HS-5 (cell line): ENCODE results near the gene ABCA9.

ENCODE experiments used
- DNase-seq: peaks from one replicate; pipeline ENCODE4 v3.0.0-alpha.2; 2012; ENCODE audit warnings: low read depth

ABCA9 gene

GRCh38 chr17:69067274-69068047 lies 6.7 kb upstream of the ABCA9 start:
- no peak for DNase-seq

DNA sequence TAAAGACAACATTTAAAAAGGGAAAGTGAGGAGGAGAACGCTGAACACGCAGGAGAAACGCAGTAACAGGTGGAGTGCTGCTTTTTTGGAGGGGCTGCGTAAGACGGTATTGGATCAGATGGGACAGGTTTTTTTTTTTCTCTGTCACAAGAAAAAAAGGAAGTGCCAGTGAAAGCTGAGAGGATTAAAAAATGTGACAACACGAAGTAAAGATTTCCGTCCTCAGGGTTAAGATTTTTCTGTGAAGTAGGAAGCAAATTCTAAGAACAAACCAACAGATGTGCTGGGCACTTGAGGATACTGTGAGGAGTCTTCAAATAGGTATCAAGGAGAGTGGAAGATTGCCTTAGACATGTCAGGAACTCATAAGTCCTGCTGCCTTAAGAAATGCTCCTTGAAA lies 5.8 kb upstream of the ABCA9 start:
- no peak for DNase-seq

DNA sequence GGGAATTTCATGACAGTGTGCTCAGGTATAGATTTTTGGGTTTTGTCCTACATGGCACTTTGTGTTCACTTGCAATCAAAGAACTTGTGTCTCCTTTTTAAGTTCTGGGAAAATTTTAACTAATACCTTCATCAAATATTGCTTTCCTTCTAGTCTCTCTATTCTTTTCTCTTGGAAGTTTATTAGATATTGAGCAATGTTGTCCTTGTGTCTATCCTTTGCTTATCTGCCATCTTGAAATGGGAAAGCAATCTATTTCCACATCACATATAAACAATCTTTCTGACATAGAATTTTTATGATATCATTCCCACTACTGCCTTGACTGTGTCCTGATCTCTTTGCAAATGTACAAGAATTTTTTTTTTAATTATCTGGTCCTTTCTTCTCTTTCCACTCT lies 4.4 kb upstream of the ABCA9 start:
- DNase-seq, result no peak

- DNase-seq, result no peak
Measured at GRCh38 chr17:69064476-69064875, 3.7 kb upstream of the ABCA9 start.

- no peak for DNase-seq
Measured at GRCh38 chr17:69064001-69064400, 3.3 kb upstream of the ABCA9 start.

- DNase-seq, result no peak
Measured at GRCh38 chr17:69062860-69063581, 2.3 kb upstream of the ABCA9 start.

GRCh38 chr17:69061721-69062556 lies 1.2 kb upstream of the ABCA9 start:
- DNase-seq, result no peak

GRCh38 chr17:69059458-69060175 lies 1.1 kb downstream of the ABCA9 start:
- DNase-seq, result no peak

- DNase-seq, result no peak
Measured at GRCh38 chr17:69058165-69058564, 2.6 kb downstream of the ABCA9 start.

DNA sequence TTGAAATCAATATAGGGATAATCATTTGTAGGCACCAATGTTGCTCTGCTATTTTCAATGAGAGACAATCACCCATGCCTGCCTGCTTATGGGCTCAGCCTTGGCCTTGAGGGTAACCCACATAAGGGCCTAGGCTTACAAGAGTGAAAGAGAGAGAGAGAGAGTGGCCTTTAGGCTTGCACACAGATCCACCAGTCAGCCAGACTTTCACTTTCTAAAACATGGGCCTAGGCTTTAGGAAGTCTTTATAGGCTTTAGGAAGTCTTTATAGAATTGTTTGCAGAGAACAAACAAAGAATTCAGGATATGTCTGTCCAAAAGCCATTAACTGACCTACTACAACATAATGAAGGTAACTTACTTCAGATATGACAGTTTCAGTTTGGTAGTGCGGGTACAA lies 3.4 kb downstream of the ABCA9 start:
- DNase-seq, result no peak

DNA sequence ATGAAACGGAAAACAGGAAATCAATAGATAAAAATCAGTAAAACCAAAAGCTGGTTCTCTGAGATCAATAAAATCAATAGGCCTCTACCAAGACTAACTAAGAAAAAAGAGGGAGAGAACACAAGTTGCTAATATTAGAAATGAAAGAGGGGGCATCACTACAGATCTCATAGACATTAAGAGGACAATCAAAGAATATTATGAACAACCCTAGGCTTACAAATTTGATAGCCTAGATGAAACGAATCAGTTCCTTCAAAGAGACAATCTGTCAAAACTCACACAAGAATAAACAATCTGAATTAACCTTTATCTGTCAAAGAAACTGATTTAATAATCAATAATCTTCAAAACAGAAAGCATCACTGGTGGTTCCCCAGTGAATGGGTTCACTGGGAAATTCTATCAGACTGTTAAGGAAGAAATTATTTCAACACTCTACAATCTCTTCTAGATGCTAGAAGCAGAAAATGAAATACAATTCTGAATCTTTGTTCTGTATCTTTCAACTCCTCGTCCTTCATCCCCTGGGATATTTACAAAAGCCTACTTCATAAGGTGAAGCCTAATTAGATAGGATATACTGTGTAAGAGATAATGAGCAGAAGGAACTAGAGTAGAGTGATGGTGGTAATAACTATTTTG lies 4.4 kb downstream of the ABCA9 start:
- DNase-seq, result no peak

- DNase-seq, result no peak
Measured at GRCh38 chr17:69055334-69055733, 5.4 kb downstream of the ABCA9 start.

DNA sequence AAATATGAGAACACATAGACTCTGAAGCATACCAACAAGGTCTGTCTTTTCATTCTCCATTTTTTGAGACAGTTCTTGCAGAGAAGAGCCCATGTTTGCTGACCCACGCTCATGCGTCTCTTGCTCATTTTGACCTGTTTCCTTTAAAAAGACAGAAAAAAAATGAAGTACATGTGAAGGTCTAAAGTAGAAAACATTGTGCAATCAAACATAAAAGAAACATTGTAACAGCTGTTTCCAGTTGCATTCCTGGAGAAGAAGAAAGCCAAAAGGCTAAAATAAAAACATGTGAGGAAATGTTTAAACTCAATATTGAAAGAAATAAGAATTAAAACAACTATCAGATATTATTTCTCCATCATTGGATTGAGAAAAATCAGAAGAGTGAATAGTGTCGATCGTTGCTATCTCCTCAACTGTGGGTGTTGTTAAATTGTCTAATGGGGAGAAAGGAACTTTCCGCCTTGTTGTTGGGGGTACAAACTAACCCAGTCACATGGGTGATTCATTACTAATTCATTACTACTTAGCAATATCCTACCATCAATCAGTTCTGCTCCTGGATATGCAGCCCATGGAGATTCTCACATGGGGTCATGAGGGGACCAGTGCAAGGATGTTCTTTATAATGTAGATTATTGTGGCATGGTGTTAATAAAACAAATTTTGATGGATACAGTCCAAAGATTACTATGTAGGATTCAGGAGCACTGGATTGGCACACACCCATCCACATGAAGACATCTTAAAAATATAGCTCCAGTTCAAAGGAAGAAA lies 9.5 kb downstream of the ABCA9 start:
- no peak for DNase-seq

- no peak for DNase-seq
Measured at GRCh38 chr17:69048634-69049033, 12.1 kb downstream of the ABCA9 start.

- peak; percentile 18 for DNase-seq
Measured at GRCh38 chr17:69047368-69048263, 13.1 kb downstream of the ABCA9 start.

DNA sequence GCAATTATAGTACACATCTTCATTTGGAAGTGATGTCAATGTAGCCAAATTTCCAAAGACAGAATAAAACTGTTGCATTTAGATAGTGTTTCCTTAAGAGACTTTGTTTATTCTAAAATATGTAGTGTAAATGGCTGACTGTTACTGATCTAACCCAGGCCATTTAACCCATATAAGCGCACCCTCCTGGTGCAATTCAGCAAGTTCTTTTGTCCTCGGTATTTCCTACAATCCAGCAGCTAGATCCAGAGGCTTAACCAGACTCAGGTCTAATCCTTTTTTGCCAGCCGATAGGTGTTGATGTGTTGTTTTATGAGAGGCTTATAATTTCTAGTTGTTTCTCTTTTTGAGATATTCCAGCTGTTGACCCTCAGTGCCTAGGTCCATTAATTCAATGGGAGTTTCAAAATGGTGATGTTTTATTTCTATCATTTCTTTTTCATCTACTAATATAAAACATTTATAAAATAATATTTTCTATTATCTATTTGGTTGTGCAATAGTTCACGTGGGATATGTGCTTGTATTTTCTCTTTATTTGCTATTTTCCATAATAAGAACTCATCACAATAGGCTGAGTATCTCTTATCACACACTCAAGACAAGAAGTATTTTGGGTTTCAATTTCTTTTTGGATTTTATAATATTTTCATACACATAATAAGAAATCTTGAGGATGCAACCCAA lies 14.5 kb downstream of the ABCA9 start:
- DNase-seq, result no peak

- no peak for DNase-seq
Measured at GRCh38 chr17:69045646-69046045, 15.1 kb downstream of the ABCA9 start.

DNA sequence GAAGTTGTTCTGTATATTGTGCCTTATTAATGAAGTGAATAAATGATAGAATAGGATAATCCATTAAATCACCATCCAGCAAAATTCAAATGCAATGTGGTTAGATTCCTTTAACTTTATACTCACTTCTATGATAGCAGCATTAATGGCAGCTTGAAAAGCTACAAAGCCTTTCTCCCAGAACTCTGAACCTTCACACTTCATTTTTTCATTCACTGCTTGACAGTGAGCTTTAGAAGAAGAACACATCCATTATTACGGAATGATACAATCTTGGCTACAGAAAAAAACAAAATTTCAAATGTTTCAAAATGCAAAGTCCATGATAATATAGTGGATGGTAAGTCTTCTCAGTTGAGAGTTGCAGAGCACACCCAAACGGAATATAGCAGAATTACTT lies 16.4 kb downstream of the ABCA9 start:
- DNase-seq, result no peak

- DNase-seq, result no peak
Measured at GRCh38 chr17:69043098-69043734, 17.5 kb downstream of the ABCA9 start.
